ENCODE results near the gene MARVELD1. TPM values are rescaled to one million over a fixed set of nuclear protein-coding genes. Genes with fewer than 3 reads are reported as not detected.

The MARVELD1 gene
- 12.2 TPM for total RNA-seq (ENCODE audit: unreplicated experiment)
- long read RNA-seq, partial matches to known transcripts, result 0 of 1 reads
- long read RNA-seq, other reads (novel, unspliced or antisense), result 0 of 1 reads

GRCh38 chr10:97713339-97713825 is at the start of gene MARVELD1:
Gene MARVELD1, plus strand, starts transcription at chr10:97713730. Its CDS starts 147 bp downstream, at chr10:97713877.
- Mint-ChIP-seq H3K9me3 (ENCODE audit: unreplicated experiment) (peaks cover 7% of the 10 kb centered on the region), H3K27me3 (ENCODE audit: unreplicated experiment) (peaks cover 16% of the 10 kb centered on the region), H3K4me3 (ENCODE audit: unreplicated experiment) (peak within 1 kb of the TSS; percentile 98), H3K4me1 (ENCODE audit: low read depth, unreplicated experiment) (peaks cover 5% of the 10 kb centered on the region), H3K36me3 (ENCODE audit: unreplicated experiment) (no peaks in the 10 kb centered on the region), H3K27ac (ENCODE audit: unreplicated experiment) (peak within 1 kb of the TSS; percentile 96)
- peak; percentile 61 for DNase-seq
- TF ChIP-seq, protein P1, sequence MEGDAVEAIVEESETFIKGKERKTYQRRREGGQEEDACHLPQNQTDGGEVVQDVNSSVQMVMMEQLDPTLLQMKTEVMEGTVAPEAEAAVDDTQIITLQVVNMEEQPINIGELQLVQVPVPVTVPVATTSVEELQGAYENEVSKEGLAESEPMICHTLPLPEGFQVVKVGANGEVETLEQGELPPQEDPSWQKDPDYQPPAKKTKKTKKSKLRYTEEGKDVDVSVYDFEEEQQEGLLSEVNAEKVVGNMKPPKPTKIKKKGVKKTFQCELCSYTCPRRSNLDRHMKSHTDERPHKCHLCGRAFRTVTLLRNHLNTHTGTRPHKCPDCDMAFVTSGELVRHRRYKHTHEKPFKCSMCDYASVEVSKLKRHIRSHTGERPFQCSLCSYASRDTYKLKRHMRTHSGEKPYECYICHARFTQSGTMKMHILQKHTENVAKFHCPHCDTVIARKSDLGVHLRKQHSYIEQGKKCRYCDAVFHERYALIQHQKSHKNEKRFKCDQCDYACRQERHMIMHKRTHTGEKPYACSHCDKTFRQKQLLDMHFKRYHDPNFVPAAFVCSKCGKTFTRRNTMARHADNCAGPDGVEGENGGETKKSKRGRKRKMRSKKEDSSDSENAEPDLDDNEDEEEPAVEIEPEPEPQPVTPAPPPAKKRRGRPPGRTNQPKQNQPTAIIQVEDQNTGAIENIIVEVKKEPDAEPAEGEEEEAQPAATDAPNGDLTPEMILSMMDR (IDR thresholded peaks at IDR 0.05; ENCODE audit: partially characterized antibody, unreplicated experiment), result no peak

DNA sequence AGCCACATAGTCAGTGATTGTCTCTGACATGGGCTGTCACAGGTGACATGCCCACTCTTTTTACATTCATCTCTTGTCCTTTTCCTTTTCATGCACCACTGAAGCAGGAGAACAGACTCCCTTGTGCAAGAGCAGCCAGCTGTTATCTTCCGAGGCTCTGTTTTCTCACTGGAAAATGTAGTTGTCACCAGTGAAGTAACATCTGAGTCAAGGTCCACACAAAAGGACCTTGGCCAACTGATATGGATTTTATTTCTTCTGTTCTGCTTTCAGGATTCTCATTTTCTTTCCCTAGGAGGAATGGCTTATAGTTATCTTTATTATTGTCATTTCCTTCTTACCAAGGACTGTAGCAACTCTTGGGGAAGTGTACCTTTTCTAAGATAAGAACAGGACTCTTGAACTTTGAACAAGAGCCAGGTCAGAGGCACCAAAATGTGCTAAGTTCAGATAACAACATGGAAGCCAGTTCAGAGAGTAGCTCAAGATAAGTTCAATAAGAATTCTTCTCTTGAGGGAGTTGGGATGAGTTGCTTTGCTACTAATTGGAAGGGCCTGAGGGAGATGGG is 49.2 kb upstream of the MARVELD1 start:
- Mint-ChIP-seq H3K9me3 (ENCODE audit: unreplicated experiment) (no peaks in the 10 kb centered on the region), H3K27ac (ENCODE audit: unreplicated experiment) (no peak overlapping the region), H3K4me3 (ENCODE audit: unreplicated experiment) (no peak overlapping the region), H3K36me3 (ENCODE audit: unreplicated experiment) (peaks cover 5% of the 10 kb centered on the region), H3K4me1 (ENCODE audit: low read depth, unreplicated experiment) (peaks cover 5% of the 10 kb centered on the region), H3K27me3 (ENCODE audit: unreplicated experiment) (peaks cover 4% of the 10 kb centered on the region)
- TF ChIP-seq, protein P1 (IDR thresholded peaks at IDR 0.05; ENCODE audit: partially characterized antibody, unreplicated experiment), result no peak
- no peak for DNase-seq

DNA sequence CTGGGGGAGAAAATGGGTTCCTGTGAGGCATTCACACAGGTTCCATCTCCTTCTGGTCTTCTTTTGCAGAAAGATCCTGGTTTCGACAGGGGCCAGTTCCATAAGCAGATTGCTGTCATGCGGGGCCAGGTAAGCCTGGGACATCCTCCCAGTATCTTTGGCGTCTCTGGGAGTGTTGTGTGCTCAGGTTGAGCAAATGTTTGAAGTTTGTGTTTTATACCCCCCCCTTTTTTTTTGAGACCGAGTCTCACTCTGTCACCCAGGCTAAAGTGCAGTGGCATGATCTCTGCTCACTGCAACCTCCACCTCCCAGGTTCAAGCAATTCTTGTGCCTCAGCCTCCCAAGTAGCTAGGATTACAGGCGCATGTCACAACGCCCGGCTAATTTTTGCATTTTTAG is 46.5 kb upstream of the MARVELD1 start:
- Mint-ChIP-seq H3K9me3 (ENCODE audit: unreplicated experiment) (no peaks in the 10 kb centered on the region), H3K27ac (ENCODE audit: unreplicated experiment) (no peak overlapping the region), H3K27me3 (ENCODE audit: unreplicated experiment) (peaks cover 2% of the 10 kb centered on the region), H3K4me3 (ENCODE audit: unreplicated experiment) (no peak overlapping the region), H3K36me3 (ENCODE audit: unreplicated experiment) (peaks cover 5% of the 10 kb centered on the region), H3K4me1 (ENCODE audit: low read depth, unreplicated experiment) (no peaks in the 10 kb centered on the region)
- TF ChIP-seq, protein P1 (IDR thresholded peaks at IDR 0.05; ENCODE audit: partially characterized antibody, unreplicated experiment), result no peak
- DNase-seq, result no peak

GRCh38 chr10:97667463-97667862 is 46.1 kb upstream of the MARVELD1 start:
- H3K4me1 Mint-ChIP-seq (ENCODE audit: low read depth, unreplicated experiment), result no peaks in the 10 kb centered on the region
- no peak for DNase-seq
- no peak overlapping the region for H3K27ac Mint-ChIP-seq (ENCODE audit: unreplicated experiment)
- peaks cover 2% of the 10 kb centered on the region for H3K27me3 Mint-ChIP-seq (ENCODE audit: unreplicated experiment)
- H3K4me3 Mint-ChIP-seq (ENCODE audit: unreplicated experiment), result no peak overlapping the region
- peaks cover 5% of the 10 kb centered on the region for H3K36me3 Mint-ChIP-seq (ENCODE audit: unreplicated experiment)
- TF ChIP-seq, protein P1 (IDR thresholded peaks at IDR 0.05; ENCODE audit: partially characterized antibody, unreplicated experiment), result no peak
- H3K9me3 Mint-ChIP-seq (ENCODE audit: unreplicated experiment), result no peaks in the 10 kb centered on the region

- no peak overlapping the region for H3K27ac Mint-ChIP-seq (ENCODE audit: unreplicated experiment)
- no peak for DNase-seq
- no peaks in the 10 kb centered on the region for H3K4me1 Mint-ChIP-seq (ENCODE audit: low read depth, unreplicated experiment)
- peaks cover 2% of the 10 kb centered on the region for H3K27me3 Mint-ChIP-seq (ENCODE audit: unreplicated experiment)
- no peak overlapping the region for H3K4me3 Mint-ChIP-seq (ENCODE audit: unreplicated experiment)
- H3K9me3 Mint-ChIP-seq (ENCODE audit: unreplicated experiment), result no peaks in the 10 kb centered on the region
- TF ChIP-seq, protein P1 (IDR thresholded peaks at IDR 0.05; ENCODE audit: partially characterized antibody, unreplicated experiment), result no peak
- no peaks in the 10 kb centered on the region for H3K36me3 Mint-ChIP-seq (ENCODE audit: unreplicated experiment)
Measured at GRCh38 chr10:97669571-97669970, 44.0 kb upstream of the MARVELD1 start.
